Occipital lobe (tissue), 2 donors: ENCODE data around the gene CNOT4. TPM values are rescaled to one million over a fixed set of nuclear protein-coding genes. Genes with fewer than 3 reads are reported as not detected.

ENCODE experiments used
- DNase-seq: peaks from one replicate; lab custom pipeline; 2025; lab: John Stamatoyannopoulos, UW
- total RNA-seq: library from RNA; depleted of rRNA; stranded (reverse); fragments of >200 nt; gene quantifications from one replicate; pipeline ENCODE4 v1.2.3, GENCODE V29; 2014

CNOT4 gene, protein sequence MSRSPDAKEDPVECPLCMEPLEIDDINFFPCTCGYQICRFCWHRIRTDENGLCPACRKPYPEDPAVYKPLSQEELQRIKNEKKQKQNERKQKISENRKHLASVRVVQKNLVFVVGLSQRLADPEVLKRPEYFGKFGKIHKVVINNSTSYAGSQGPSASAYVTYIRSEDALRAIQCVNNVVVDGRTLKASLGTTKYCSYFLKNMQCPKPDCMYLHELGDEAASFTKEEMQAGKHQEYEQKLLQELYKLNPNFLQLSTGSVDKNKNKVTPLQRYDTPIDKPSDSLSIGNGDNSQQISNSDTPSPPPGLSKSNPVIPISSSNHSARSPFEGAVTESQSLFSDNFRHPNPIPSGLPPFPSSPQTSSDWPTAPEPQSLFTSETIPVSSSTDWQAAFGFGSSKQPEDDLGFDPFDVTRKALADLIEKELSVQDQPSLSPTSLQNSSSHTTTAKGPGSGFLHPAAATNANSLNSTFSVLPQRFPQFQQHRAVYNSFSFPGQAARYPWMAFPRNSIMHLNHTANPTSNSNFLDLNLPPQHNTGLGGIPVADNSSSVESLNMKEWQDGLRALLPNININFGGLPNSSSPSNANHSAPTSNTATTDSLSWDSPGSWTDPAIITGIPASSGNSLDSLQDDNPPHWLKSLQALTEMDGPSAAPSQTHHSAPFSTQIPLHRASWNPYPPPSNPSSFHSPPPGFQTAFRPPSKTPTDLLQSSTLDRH
- 32.4 TPM for total RNA-seq

DNA sequence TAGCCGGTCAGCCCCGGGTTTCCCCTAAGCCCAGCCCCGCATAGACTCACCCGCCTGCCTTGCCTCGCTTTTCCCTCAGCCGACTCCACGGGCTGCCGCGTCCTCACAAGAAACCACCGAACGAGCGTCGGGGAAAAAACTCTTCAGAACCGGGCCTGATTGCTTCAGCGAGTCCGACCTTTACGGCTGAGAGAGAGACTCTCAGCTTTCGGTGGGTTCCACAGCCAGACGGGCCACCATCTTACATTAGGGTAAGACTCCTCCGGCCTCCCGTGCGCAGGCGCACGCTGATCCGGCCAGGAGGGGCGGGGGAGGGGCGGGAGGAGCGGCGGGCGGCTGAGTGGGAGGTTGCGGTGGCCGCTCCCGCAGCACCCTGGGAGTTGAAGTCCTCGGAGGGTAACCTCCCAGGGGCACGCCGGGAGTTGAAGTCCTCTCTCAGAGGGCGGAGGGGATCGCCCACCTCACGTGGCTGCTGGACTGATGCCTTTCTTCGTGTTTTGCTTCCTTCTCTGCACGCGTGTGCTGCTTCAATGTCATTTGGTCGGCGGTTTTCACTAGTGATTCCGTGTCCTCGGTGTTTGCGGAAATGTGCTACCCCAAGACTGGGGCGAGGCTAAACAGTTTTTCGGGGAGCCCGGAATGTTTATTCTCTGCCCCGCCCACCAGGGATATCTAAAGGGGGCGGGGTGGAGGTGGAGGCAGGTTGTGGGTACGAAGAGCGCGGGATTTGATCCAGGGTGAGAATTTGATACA, at the start of gene CNOT4:
Gene CNOT4, minus strand, starts transcription at position 264 of the 753 bp plus-strand sequence. CDS start 71,771 bp downstream, outside the sequence.
- peak; percentile 98 for DNase-seq

GRCh38 chr7:135558881-135559280, 49.0 kb upstream of the CNOT4 start:
- no peak for DNase-seq

DNA sequence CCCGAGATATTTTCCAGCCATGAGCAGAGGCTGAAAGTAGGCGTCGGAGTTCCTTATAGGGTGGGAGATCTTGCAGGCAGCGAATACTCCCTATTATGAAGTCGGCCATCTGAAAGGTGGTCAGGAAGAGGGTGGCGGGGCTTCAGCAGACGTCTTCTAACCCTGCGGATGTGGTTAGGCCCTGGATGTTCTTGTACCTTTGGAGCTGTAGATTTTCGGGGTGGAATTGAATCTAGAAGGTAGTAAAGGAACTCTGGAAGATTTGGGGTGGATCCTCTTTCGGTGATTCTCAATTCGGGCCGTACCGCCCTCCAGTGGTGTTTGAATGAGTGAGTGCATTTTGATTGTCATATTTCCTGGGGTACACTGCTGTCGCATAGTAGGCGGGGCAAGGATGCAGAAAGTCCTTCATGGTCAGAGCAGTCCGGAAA, 48.5 kb upstream of the CNOT4 start:
- peak; percentile 36 for DNase-seq

- peak; percentile 71 for DNase-seq
These were observed 47.8 kb upstream of the CNOT4 start, which contains the start of gene NUP205 for GRCh38 chr7:135557455-135558336. TSS of gene NUP205 (plus strand) at chr7:135557917. CDS start at chr7:135557945, 28 bp downstream.

DNA sequence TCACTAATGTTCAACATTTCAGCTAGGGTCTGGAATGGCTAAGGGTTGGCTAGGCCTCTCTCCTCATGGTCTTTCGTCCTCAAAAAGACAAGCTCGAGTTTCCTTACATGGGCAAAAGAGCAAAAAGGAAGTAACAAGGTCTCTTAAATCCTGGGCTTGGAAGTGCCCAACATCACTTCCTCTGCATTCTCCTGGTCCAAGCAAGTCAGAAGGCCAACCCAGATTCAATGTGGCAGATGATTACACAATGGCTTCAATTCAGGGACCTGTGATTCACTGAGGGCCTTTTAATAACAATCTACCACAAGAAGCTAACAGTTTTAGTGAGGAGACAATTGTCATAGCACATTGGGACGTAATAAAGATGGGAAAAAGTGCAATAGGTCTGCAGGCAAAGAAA, 43.4 kb upstream of the CNOT4 start:
- no peak for DNase-seq

GRCh38 chr7:135552148-135552547, 42.2 kb upstream of the CNOT4 start:
- no peak for DNase-seq

- no peak for DNase-seq
These were observed 40.3 kb upstream of the CNOT4 start for GRCh38 chr7:135550196-135550595.

DNA sequence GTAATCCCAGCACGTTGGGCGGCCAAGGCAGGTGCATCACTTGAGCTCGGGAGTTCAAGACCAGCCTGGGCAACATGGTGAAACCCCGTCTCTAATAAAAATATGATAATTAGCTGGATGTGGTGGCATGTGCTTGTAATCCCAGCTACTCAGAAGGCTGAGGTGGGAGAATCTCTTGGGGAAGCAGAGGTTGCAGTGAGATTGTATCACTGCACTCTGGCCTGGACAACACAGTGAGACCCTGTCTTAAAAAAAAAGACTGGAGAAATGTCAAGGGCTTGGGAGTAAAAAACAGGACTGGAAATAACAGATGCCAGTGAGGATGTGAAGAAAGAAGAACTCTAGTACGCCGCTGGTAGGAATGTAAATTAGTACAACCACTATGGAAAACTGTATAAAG, 31.1 kb upstream of the CNOT4 start:
- DNase-seq = no peak

DNA sequence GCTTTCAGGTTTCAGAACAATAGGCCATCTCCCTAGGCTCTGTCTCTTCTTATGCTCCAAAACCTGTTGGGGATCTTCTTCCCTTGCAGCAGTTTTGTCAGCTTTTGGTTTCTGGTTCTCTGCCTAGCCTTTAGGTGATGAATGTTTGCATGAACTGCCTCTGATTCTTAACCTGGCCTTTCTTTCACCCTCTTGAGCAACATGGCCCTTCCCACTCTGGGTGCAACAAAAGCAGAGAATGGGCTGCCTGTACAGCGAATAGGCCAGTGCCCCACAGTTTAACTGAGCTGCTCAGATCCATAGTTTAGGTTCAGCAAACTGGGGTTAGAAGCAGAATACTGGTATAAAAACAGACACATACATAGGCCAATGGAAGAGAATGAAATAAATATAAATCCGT, 29.7 kb upstream of the CNOT4 start:
- DNase-seq = no peak

DNA sequence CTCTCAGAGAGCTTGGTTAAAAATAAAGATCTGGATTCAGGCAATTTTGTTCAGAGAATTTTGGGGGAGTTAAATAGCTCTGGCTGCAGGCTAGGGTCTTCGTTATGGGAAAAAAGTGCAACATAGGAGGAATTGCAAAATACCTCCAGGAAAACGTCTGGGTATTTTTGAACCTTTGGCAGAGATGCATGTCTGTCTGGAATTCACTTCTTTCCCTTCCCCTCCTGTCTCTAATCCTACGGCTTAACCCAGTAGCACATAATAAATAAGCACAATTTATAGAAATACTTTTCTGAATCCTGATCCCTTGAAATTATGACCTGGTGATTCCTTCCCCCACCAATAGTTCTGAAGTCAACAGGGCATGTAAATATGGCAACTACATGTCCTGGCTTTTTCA, 28.5 kb upstream of the CNOT4 start:
- no peak for DNase-seq

GRCh38 chr7:135537905-135538304, 28.0 kb upstream of the CNOT4 start:
- no peak for DNase-seq

DNA sequence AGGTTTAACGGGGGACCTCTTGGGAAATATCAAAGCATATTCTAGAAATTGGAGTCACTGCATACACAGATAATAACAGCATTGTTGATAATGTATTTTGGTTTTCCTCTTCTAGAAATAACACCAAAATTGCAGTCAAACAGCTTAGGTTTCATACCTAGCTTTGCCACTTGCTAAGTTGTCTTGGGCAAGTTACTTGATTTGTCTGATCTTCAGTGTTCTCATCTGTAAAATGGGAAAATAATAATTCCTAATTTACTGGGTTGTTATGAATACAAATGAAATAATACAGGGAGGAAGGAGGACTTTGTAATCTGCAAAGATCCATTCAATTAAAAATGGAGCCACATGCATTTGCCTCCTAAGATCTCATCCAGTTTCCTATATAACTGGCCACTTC, 27.6 kb upstream of the CNOT4 start:
- no peak for DNase-seq

- no peak for DNase-seq
These were observed 26.2 kb upstream of the CNOT4 start for GRCh38 chr7:135536150-135536549.

GRCh38 chr7:135527025-135527424, 17.1 kb upstream of the CNOT4 start:
- no peak for DNase-seq

- DNase-seq = no peak
These were observed 15.5 kb upstream of the CNOT4 start for GRCh38 chr7:135525426-135525825.

GRCh38 chr7:135523146-135523545, 13.2 kb upstream of the CNOT4 start:
- DNase-seq = no peak

DNA sequence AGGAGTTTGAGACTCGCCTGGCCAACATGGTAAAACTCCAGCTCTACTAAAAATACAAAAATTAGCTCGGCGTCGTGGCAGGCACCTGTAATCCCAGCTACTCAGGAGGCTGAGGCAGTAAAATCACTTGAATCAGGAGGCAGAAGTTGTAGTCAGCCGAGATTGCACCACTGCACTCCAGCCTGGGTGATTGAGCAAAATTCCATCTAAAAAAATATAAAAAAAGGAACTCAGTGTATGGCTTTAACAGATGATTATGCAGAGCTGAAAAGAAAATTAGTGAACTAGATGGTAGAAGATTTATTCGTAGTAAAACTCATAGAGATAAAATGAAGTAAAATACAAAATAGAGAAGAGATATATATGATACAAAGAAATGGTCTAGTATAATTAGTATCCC, 12.6 kb upstream of the CNOT4 start:
- no peak for DNase-seq

- no peak for DNase-seq
These were observed 10.0 kb upstream of the CNOT4 start for GRCh38 chr7:135519871-135520270.

- no peak for DNase-seq
These were observed 9.4 kb upstream of the CNOT4 start for GRCh38 chr7:135519233-135519688.

GRCh38 chr7:135518748-135519147, 8.8 kb upstream of the CNOT4 start:
- DNase-seq = no peak

DNA sequence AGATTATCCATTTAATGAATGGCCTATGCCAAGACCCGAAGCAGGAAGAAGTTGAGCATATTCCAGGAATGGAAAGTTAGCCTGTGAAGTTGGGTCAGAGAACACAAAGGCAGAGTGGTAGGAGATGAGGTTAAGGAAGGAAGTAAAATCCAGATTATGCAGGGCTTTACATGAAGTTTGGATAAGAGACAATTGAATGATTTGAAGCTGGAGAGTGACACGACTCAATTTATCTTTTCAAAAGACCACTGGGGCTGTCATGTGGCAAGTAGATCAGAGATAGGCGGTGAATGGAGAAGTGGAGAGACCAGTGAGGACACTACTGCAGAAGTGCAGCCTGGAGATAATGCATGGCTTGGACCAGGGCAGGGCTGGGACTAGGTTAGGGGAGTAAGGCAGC, 7.2 kb upstream of the CNOT4 start:
- no peak for DNase-seq
